Brain pericyte (primary cell): ENCODE measurements around the gene FES.
"Not testable (repeated sequence)": the region's sequence is repeated elsewhere in the genome, so short reads cannot be mapped to it uniquely, and the experiment has no call there.

Source experiments
- DNase-seq: peaks from one replicate; pipeline ENCODE4 v3.0.0-alpha.2; 2012; ENCODE audit warnings: low read depth, low spot score

The FES gene

GRCh38 chr15:90860942-90861675 lies 23.2 kb upstream of the FES start:
- DNase-seq = no peak

GRCh38 chr15:90862487-90862886 lies 21.8 kb upstream of the FES start:
- no peak for DNase-seq

GRCh38 chr15:90862964-90863778 lies 21.1 kb upstream of the FES start:
- DNase-seq = no peak

GRCh38 chr15:90863987-90864386 lies 20.3 kb upstream of the FES start:
- no peak for DNase-seq

DNA sequence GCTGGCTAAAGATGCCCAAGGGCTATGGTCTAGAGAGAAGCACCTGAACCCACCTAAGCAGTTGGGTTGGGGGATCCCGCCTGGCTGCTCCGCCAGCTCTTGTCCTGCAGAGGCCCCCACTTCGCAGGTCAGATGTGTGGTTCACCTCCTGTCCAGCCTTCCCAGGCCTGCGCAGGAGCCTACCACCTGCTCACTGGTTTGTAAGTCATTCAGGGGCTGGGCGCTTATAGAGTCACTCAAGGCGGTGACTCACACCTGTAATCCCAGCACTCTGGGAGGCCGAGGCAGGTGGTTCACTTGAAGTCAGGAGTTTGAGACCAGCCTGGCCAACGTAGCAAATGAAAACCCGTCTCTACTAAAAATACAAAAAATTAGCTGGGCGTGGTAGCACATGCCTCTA lies 19.8 kb upstream of the FES start:
- DNase-seq = no peak

- no peak for DNase-seq
Measured at GRCh38 chr15:90865702-90866101, 18.6 kb upstream of the FES start.

DNA sequence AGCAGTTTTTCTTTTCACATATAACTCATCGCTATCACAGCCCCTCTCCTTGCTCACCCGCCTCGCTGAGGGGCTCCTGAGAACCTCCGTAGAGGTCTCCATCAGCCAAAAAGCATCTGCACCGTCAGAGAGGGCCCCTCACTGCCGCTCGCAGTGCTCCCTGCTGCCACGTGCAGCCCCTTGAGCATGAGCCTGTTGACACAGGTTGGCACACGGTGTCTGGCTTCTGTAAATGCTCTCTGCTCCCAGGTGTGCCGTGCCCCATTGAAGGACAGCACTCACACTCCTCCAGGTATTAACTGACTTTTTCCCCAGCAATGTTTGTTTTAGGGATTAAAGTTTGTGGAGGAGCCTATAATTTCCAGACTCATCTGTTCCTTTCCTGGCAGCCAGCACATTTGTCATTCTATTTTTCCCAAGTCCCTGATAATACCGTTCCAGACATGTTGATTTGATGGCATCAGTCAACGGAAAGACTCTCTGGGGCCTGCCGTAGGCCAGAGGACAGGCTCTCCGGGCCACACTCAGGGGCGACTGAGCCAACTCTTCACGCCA lies 18.1 kb upstream of the FES start:
- no peak for DNase-seq

GRCh38 chr15:90866800-90867199 lies 17.5 kb upstream of the FES start:
- DNase-seq = no peak

- DNase-seq = no peak
Measured at GRCh38 chr15:90868261-90868689, 16.0 kb upstream of the FES start, which contains the start of gene FURIN. Gene FURIN (plus strand): TSS chr15:90868588. CDS start chr15:90875741, 7,153 bp downstream.

- DNase-seq = no peak
Measured at GRCh38 chr15:90869140-90869541, 15.2 kb upstream of the FES start.

DNA sequence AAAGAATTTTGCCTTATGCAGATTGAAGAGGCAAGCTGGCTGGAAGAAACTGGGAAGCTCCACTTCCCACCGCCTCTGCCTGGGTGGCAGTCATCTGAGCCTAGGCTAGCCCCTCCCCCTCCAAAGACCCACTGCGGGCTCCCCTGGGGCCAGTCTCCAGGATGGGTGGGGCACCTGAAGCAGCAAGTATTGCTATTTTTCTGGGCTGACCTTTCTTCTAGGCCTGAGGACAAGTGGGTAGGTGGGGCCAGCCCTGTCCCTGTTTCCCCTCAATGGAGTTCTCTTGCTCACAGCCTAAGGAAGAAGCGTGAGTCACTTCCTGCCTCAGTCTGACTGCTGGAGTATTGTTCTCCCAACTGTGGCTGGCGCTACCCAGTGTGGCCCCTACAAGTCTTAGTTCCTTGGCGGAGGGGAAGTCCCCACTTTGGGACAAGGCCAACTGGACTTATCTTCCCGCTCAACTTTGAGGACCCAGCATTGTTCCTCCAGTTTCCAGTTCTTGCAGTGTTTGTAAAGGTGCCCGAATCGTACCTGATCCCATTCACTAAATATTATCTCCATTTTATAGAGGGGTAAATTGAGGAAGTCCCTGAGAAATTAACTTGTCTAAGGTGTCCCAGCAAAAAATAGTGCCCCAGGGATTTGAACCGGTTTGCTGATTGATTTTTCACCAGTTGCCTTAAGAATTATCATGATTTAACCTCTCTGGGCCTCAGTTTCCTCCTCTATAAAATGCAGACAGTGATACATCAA lies 14.5 kb upstream of the FES start:
- peak; percentile 68 for DNase-seq

DNA sequence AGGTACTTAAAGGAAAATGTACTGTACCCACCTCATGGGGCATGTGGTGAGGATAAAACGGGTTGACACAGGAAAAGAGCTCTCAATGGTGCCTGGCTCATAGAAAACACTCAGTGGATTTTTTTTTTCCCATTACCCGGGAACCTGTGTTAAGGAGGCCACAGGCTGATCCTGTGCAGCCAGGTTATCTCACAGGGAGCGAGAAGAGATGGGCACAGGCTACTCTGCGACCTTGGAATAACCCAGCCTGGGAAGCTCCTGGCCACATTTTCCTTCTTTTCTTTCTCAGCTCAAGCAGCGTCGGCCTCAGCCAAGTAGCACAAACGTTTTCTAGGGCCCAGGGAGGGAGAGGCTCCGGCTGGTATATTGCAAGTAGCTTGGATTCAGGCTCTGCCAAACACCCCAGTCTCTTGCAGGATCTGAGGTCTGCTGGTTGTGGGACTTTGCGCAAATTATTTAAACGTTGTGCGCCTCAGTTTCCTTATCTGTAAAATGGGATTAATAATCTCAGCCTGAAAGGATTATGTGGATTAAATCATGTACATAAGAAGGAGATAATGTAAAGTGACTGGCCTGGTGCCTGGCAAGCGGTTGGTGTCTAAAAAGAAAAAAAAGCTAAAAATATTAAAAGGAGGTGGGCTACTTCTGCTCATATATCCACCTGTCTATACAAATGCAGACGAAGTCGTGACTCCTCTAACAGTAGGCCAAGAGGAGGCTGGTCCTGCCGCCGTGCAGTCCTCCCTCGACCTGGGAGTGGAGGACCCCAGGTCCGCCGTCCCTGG lies 13.8 kb upstream of the FES start:
- DNase-seq = no peak

DNA sequence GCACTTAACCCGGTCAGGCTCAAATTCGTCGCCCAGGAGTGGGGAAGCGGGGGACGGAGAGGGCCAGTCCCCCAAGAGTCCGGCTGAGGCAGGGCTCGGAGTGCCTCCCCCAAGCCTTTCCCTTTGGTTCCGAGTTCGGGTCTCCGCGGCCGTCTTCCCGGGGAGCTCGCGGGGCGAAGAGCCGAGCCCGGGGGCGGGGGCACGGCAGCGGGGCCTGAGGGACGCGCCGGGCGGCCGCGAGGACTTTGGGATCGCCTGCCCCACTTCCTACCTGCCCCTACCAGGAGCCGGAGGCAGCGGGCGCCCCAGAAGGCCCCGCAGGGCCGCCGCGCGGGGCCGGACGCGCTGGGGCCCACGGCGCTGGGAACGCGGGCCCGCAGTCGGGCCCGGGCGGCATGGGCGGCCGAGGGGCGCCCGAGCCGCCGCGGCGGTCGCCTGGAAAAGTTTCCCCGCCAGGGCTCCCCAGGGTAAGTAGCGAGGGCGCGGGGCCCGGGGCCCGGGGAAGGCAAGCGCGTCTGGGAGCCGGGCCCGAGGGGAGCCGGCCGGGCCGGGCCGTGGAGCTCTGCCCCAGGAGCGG lies 13.1 kb upstream of the FES start:
- DNase-seq = no peak

GRCh38 chr15:90871716-90872485 lies 12.4 kb upstream of the FES start:
- no peak for DNase-seq

- DNase-seq = no peak
Measured at GRCh38 chr15:90872486-90873184, 11.7 kb upstream of the FES start.

DNA sequence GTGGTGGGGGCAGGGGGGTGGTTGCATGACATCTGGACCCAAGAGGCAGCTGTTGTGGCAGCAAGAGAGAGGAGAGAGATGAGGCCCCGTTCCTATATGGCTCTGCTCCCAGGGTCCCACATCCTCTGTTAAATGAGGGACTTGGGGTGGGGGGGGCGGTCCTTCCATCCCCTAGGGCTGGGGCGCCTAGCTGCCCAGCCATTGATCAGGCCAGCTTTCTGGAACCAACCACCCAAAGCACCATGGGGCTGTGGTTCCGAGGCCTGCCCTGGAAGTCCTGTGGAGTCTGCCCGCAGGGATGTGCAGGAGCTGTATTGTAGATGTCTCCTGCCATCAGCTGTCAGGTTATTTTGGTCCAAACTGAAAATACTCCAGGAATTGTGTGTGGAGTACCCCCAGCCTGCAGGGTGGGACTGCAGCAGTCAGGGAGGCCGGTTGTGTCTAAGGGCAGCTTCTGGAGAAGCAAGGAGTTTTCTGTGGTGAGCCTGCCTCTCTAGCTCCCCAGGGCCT lies 10.8 kb upstream of the FES start:
- DNase-seq = no peak

- DNase-seq = no peak
Measured at GRCh38 chr15:90873998-90874605, 10.2 kb upstream of the FES start.

DNA sequence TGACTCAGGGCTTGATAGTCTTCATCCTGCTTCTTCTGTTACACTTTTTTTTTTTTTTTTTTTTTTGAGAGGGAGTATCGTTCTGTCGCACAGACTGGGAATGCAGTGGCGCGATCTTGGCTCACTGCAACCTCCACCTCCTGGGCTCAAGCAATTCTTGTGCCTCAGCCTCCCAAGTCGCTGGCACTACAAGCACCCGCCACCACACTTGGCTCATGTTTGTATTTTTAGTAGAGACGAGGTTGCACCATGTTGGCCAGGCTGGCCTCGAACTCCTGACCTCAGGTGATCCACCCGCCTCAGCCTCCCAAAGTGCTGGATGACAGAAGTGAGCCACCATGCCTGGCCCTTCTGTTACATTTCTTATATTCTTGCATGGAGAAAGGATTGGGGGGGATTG lies 9.3 kb upstream of the FES start:
- not testable (repeated sequence) for DNase-seq

DNA sequence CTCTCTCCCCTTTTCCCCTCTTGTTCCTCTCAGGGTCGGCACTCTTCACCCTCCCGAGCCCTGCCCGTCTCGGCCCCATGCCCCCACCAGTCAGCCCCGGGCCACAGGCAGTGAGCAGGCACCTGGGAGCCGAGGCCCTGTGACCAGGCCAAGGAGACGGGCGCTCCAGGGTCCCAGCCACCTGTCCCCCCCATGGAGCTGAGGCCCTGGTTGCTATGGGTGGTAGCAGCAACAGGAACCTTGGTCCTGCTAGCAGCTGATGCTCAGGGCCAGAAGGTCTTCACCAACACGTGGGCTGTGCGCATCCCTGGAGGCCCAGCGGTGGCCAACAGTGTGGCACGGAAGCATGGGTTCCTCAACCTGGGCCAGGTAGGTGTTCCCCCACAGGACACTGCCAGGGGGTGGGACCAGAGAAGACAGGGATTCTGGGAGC lies 8.7 kb upstream of the FES start:
- DNase-seq = no peak
